GM12801 (cell line): ENCODE data around the gene ATP2B2.

Source experiments
- CTCF ChIP-seq: IDR thresholded peaks from one replicate; pipeline ENCODE4 v1.5.1; 2011; ENCODE audit warnings: control low read depth; ENCODE audit not compliant: insufficient read length; ENCODE audit errors: extremely low read depth

The ATP2B2 gene

GRCh38 chr3:10370429-10370828 is 135.0 kb downstream of the ATP2B2 start:
- TF ChIP-seq CTCF: no peak

- TF ChIP-seq CTCF: no peak
Observed at GRCh38 chr3:10368512-10368911, 136.9 kb downstream of the ATP2B2 start.

GRCh38 chr3:10367506-10367905 is 137.9 kb downstream of the ATP2B2 start:
- TF ChIP-seq CTCF: no peak

GRCh38 chr3:10366651-10367101 is 138.7 kb downstream of the ATP2B2 start:
- no peak for TF ChIP-seq CTCF

GRCh38 chr3:10365791-10366190 is 139.6 kb downstream of the ATP2B2 start:
- no peak for TF ChIP-seq CTCF

- TF ChIP-seq CTCF: no peak
Observed at GRCh38 chr3:10365316-10365715, 140.1 kb downstream of the ATP2B2 start.

- no peak for TF ChIP-seq CTCF
Observed at GRCh38 chr3:10364806-10365205, 140.6 kb downstream of the ATP2B2 start.

- TF ChIP-seq CTCF: no peak
Observed at GRCh38 chr3:10363935-10364334, 141.5 kb downstream of the ATP2B2 start.
